ENCODE measurements around the gene SFTPD. TPM values are rescaled to one million over a fixed set of nuclear protein-coding genes. Genes with fewer than 3 reads are reported as not detected.
"Not testable (repeated sequence)": the region's sequence is repeated elsewhere in the genome, so short reads cannot be mapped to it uniquely, and the experiment has no call there.

SFTPD gene
- not detected for total RNA-seq

GRCh38 chr10:79948976-79949722 lies at the start of gene SFTPD:
TSS of gene SFTPD (minus strand) at chr10:79949105. CDS start at chr10:79946659, 2,446 bp downstream.
- ChIA-PET POLR2A (no interaction called here), CTCF (interaction anchor here (0.7 kb wide), 1 partner anchor 12 kb away, joined by 3 read pairs; no protein-coding TSS in a partner anchor)

GRCh38 chr10:79995979-79996634 lies 47.2 kb upstream of the SFTPD start:
- ChIA-PET POLR2A (no interaction called here), CTCF (no interaction called here)

- ChIA-PET POLR2A (no interaction called here), CTCF (no interaction called here)
These were observed 45.7 kb upstream of the SFTPD start for GRCh38 chr10:79994556-79994955.

- CTCF ChIA-PET, POLR2A ChIA-PET: not testable (repeated sequence)
These were observed 39.3 kb upstream of the SFTPD start for GRCh38 chr10:79988199-79988598.

- CTCF ChIA-PET, result not testable (repeated sequence)
These were observed 37.8 kb upstream of the SFTPD start for GRCh38 chr10:79986661-79987060.

GRCh38 chr10:79985481-79986072 lies 36.7 kb upstream of the SFTPD start:
- CTCF ChIA-PET, result no interaction called here

More at GRCh38 chr10:79986661-79987060, 37.8 kb upstream of the SFTPD start:
- POLR2A ChIA-PET, result not testable (repeated sequence)

GRCh38 chr10:79984851-79985250 lies 35.9 kb upstream of the SFTPD start:
- ChIA-PET CTCF (no interaction called here), POLR2A (no interaction called here)

More at GRCh38 chr10:79985481-79986072, 36.7 kb upstream of the SFTPD start:
- POLR2A ChIA-PET, result no interaction called here

GRCh38 chr10:79983286-79983909 lies 34.5 kb upstream of the SFTPD start:
- CTCF ChIA-PET, result no interaction called here
- POLR2A ChIA-PET, result no interaction called here

- ChIA-PET POLR2A (no interaction called here), CTCF (interaction anchor here (0.6 kb wide), 1 partner anchor 60 kb away, joined by 3 read pairs; no protein-coding TSS in a partner anchor)
These were observed 34.0 kb upstream of the SFTPD start for GRCh38 chr10:79982861-79983260.

GRCh38 chr10:79982362-79982800 lies 33.5 kb upstream of the SFTPD start:
- POLR2A ChIA-PET, result no interaction called here

GRCh38 chr10:79981450-79982361 lies 32.8 kb upstream of the SFTPD start:
- POLR2A ChIA-PET, result interaction anchor here (0.6 kb wide), 1 partner anchor 74 kb away, joined by 5 read pairs; no protein-coding TSS in a partner anchor
- CTCF ChIA-PET, result interaction anchor here (0.6 kb wide), 1 partner anchor 62 kb away, joined by 3 read pairs; no protein-coding TSS in a partner anchor

More at GRCh38 chr10:79982362-79982800, 33.5 kb upstream of the SFTPD start:
- CTCF ChIA-PET, result interaction anchor here (0.6 kb wide), 1 partner anchor 61 kb away, joined by 3 read pairs; no protein-coding TSS in a partner anchor

GRCh38 chr10:79980711-79981110 lies 31.8 kb upstream of the SFTPD start:
- POLR2A ChIA-PET, result no interaction called here
- CTCF ChIA-PET, result no interaction called here

GRCh38 chr10:79979976-79980687 lies 31.2 kb upstream of the SFTPD start:
- POLR2A ChIA-PET, result no interaction called here
- CTCF ChIA-PET, result no interaction called here

GRCh38 chr10:79979310-79979975 lies 30.5 kb upstream of the SFTPD start:
- ChIA-PET POLR2A (no interaction called here), CTCF (interaction anchor here (0.6 kb wide), 1 partner anchor 91 kb away, joined by 3 read pairs; no protein-coding TSS in a partner anchor)

- POLR2A ChIA-PET, result no interaction called here
- CTCF ChIA-PET, result no interaction called here
These were observed 28.1 kb upstream of the SFTPD start for GRCh38 chr10:79976999-79977398.

GRCh38 chr10:79970062-79970461 lies 21.2 kb upstream of the SFTPD start:
- CTCF ChIA-PET, result no interaction called here

GRCh38 chr10:79947787-79948424 lies 999 bp downstream of the SFTPD start:
- POLR2A ChIA-PET, result no interaction called here

More at GRCh38 chr10:79970062-79970461, 21.2 kb upstream of the SFTPD start:
- POLR2A ChIA-PET, result no interaction called here

GRCh38 chr10:79947083-79947415 lies 1.9 kb downstream of the SFTPD start:
- ChIA-PET POLR2A (no interaction called here), CTCF (no interaction called here)

More at GRCh38 chr10:79947787-79948424, 999 bp downstream of the SFTPD start:
- CTCF ChIA-PET, result no interaction called here

Data from activated CD8-positive, alpha-beta memory T cell treated with anti-CD3 and anti-CD28 coated beads for 36 hours (primary cell).